HG02938 (cell line): ENCODE data around the gene CLP1.
"Not testable (repeated sequence)": the region's sequence is repeated elsewhere in the genome, so short reads cannot be mapped to it uniquely, and the experiment has no call there.

Source experiments
- ATAC-seq: cut with Tn5 transposase; IDR thresholded peaks from one replicate; pipeline ENCODE4 v1.9.1; 2021; ENCODE audit warnings: mild to moderate bottlenecking, moderate library complexity; ENCODE audit not compliant: unreplicated experiment

The CLP1 gene

GRCh38 chr11:57659669-57660068 is 2.1 kb downstream of the CLP1 start:
- ATAC-seq, result no peak

DNA sequence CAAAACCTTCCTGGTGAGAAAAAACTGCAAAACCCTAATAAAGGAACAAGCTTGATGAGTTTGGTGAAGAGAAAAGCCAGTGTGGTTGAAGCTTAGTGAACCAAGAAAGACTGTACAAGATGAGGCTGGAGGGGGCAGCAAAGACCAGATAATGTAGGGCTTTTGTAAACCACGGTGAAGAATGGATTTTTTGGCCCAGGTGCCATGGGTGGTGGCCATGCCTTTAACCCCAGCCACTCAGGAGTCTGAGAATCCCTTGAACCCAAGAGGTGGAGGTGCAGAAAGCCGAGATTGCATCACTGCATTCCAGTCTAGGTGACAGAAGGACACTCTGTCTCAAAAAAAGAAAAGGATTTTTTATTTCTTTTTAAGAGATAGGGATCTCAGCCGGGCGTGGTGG is 5.3 kb downstream of the CLP1 start:
- no peak for ATAC-seq

DNA sequence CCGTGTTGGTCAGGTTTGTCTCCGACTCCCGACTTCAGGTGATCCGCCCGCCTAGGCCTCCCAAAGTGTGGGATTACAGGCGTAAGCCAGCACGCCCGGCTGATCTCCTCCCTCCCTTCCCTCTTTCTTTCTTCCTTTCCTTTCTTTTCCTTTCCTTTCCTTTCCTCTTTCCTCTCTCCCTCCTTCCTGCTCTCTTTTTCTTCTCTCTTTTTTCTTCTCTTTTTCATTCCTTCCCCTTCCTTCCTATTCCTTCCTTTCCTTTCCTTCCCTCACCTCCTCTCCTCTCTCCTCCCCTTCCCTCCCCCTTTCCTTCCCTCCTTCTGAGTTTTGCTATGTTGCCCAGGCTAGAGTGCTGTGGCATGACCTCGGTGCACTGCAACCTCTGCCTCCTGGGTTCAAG is 6.4 kb downstream of the CLP1 start:
- no peak for ATAC-seq

- ATAC-seq, result peak; percentile 65
Measured at GRCh38 chr11:57667117-57667735, 9.7 kb downstream of the CLP1 start.

DNA sequence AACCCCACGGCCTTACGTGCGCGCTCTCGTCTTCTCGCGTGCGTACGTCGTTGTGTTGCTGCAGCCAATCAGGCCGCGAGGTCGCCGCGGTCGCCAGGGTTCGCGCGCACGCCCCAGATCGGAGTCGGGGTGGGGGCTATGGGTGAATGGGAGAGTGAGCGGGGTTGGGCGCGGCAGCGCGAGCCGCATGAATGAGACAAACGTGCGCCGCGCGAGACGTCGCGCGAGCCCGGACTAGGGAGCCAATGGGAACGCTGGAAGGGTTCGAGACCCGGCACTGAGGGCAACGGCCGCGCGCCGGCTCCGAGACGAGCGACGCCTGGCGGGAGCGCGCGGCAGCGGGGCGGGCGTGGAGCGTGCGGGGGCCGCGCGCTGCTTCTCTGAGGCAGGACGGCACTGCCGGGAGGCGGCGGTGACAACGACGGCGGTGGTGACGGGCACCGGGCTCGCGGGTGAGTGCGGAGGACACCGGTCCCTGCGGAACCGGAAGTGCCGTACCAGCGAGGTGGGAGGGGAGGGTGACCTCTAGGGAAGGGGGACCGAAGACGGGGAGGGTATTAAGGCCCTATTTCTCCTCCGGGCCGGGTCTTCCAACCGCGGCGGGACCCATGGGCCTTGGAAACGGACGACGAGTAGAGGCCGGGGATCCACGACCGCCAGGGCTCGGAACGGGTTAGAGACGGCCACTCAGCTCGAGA is 10.3 kb downstream of the CLP1 start, which contains the start of gene ZDHHC5:
Gene ZDHHC5, plus strand, starts transcription at position 379 of the 698 bp plus-strand sequence. CDS start 4,977 bp downstream, outside the sequence.
- peak; percentile 83 for ATAC-seq

- peak; percentile 6 for ATAC-seq
Measured at GRCh38 chr11:57668434-57668782, 10.8 kb downstream of the CLP1 start.

GRCh38 chr11:57674251-57674650 is 16.7 kb downstream of the CLP1 start:
- no peak for ATAC-seq

DNA sequence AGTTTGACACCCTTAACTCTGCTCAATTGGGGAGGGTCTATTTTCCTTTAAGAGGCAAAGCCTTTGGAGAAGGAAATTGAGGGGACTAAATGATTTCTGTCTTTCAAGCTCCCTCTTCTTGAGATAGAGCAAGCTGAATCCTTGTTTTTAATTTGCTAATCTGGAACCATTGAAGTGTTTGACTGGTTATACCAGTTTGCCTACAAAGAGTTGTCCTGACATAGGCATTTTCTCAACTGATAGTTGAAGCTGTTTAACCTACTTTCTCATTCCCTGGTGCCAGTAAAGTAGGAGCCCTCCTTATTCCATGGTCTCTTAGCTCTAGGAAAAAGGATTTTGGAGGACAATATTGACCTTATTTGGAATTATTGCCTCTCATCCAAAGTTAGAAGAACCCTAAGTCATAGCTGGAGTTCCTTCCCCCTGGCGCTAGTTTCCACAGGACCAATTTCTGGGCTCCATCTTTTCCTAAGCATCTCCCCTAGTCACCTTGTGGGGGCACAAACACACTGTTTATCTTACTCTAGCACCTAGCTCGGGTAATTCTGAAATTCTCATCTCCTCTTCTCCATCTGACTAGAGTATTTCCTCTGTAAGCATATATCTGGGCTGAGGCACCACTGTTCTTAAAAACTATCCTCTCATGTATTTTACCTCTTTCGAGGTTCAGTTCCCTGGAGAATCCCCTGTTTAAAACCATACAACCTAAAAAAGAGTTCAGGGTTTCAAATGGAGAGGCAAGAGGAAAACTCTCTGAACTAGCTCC is 17.8 kb downstream of the CLP1 start:
- no peak for ATAC-seq

GRCh38 chr11:57679396-57679795 is 21.8 kb downstream of the CLP1 start:
- ATAC-seq, result no peak

- no peak for ATAC-seq
Measured at GRCh38 chr11:57680552-57680874, 23.0 kb downstream of the CLP1 start.

GRCh38 chr11:57681168-57681567 is 23.6 kb downstream of the CLP1 start:
- ATAC-seq, result no peak

GRCh38 chr11:57690474-57690873 is 32.9 kb downstream of the CLP1 start:
- ATAC-seq, result not testable (repeated sequence)

DNA sequence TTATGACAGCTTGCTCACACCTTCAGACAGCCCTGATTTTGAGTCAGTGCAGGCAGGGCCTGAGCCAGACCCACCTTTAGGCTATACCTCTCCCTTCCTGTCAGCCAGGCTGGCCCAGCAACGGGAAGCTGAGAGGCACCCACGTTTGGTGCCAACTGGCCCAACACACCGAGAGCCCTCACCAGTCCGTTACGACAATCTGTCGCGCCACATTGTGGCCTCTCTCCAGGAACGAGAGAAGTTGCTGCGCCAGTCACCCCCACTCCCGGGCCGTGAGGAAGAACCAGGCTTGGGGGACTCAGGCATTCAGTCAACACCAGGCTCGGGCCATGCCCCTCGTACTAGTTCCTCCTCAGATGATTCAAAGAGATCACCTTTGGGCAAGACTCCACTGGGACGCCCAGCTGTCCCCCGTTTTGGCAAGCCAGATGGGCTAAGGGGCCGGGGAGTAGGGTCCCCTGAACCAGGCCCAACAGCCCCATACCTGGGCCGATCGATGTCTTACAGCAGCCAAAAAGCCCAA is 41.3 kb downstream of the CLP1 start:
- no peak for ATAC-seq

DNA sequence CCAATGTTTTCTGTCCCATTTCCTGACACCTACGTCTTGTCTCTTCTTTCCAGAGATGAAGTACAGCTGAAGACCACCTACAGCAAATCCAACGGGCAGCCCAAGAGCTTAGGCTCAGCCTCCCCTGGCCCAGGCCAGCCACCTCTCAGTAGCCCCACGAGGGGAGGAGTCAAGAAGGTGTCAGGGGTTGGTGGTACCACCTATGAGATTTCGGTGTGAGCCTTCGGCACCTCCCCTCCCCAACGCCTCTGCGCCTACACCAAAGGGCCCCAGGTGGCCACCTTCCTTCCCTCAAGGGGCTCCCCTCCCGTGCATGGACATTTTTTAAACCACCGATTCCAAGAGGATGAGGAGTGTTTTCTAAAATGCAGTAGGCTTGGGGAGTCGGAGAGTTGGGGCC is 42.3 kb downstream of the CLP1 start:
- no peak for ATAC-seq

DNA sequence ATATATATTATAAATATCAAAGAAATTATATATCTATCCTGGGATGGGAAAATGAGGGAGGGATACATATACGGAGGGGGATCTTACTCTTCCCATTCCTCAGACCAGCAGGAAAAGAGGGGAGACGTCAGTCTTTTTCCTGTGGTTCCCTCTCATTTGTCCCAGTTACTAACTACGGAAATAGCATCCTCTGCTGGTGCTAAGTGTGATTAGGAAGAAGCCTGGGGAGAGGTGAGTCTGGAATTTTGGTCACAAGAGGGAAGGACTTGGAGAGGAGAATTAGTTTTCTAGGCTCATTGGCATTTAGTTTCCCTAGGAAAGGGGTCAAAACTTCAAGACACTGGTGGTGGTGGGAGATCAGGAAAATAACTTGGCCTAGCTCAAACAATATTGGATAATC is 42.9 kb downstream of the CLP1 start:
- ATAC-seq, result no peak

- ATAC-seq, result no peak
Measured at GRCh38 chr11:57703341-57703740, 45.8 kb downstream of the CLP1 start.

DNA sequence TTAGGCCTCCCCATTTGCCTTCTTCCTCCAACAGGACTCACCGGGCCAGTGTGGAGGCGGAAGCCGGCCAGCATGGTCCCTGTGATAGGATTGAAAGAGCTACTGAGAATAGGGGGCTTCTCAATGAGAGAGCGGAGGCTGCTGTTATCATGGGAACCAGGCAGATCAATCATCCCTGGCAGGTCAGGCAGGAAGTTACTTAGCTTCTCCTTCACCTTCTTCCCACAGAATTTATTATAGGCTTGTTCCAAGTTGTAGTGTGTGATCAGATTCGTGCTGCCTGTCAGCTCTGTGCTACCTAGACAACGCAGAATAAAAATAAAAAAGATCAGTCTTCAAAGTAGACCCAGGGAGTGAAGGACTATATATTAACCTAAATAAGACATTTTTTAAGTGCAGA is 47.4 kb downstream of the CLP1 start:
- ATAC-seq, result no peak

- ATAC-seq, result not testable (repeated sequence)
Measured at GRCh38 chr11:57705432-57705831, 47.9 kb downstream of the CLP1 start.

GRCh38 chr11:57709802-57710367 is 52.3 kb downstream of the CLP1 start:
- no peak for ATAC-seq
